IMR-90 (cell line): ENCODE measurements around the gene APBB1IP. TPM values are rescaled to one million over a fixed set of nuclear protein-coding genes. Genes with fewer than 3 reads are reported as not detected.

Source experiments
- ATAC-seq: fragments of 200-7000 bp; cut with Tn5 transposase; 2 replicates; pipeline ENCODE4 v1.9.1; 2020; ENCODE audit warnings: low read depth, mild to moderate bottlenecking, moderate library complexity
- BruUV-seq: library from RNA; stranded (reverse); fragments of 400-500 nt; replicated peaks from 2 replicates; lab custom pipeline; 2021; lab: Mats Ljungman, UMichigan
- CTCF ChIA-PET: fragments of 300-600 bp; formaldehyde crosslinking; extraction: SDS; loops from one replicate; lab custom pipeline; 2021; ENCODE audit warnings: antibody characterized with exemption; lab: Yijun Ruan, JAX
- POLR2A ChIA-PET: fragments of 300-600 bp; sonication (Branson Sonifier 250); formaldehyde crosslinking; loops from one replicate; lab custom pipeline; 2022; ENCODE audit warnings: antibody characterized with exemption; ENCODE audit not compliant: unreplicated experiment; lab: Charles Lee
- DNase-seq: peaks from one replicate; pipeline ENCODE4 v3.0.0; 2013
- H2AFZ ChIP-seq: replicated peaks from 2 replicates; pipeline ENCODE3; 2013; ENCODE audit warnings: low read length, mild to moderate bottlenecking; ENCODE audit not compliant: poor library complexity
- H2AK5ac ChIP-seq: 2 replicates; pipeline ENCODE4 v1.6.1; 2013; ENCODE audit warnings: low read depth, low read length, inconsistent platforms
- H2AK9ac ChIP-seq: replicated peaks from 2 replicates; pipeline ENCODE3; 2013; ENCODE audit warnings: mild to moderate bottlenecking, low read depth, low read length, moderate library complexity; ENCODE audit not compliant: poor library complexity
- H2BK120ac ChIP-seq: 2 replicates; pipeline ENCODE4 v1.6.1; 2013; ENCODE audit warnings: low read depth, low read length, inconsistent platforms
- H2BK15ac ChIP-seq: 3 replicates; pipeline ENCODE4 v1.6.1; 2013; ENCODE audit warnings: low read depth, low read length, inconsistent platforms
- H2BK20ac ChIP-seq: 2 replicates; pipeline ENCODE4 v1.6.1; 2013; ENCODE audit warnings: low read depth, mild to moderate bottlenecking, inconsistent platforms, low read length, moderate library complexity
- H2BK5ac ChIP-seq: 2 replicates; pipeline ENCODE4 v1.6.1; 2013; ENCODE audit warnings: mild to moderate bottlenecking, low read depth, low read length, inconsistent platforms; ENCODE audit not compliant: poor library complexity, severe bottlenecking
- H3K14ac ChIP-seq: replicated peaks from 2 replicates; pipeline ENCODE4 v1.6.1; 2013; ENCODE audit warnings: low read depth, low read length, inconsistent platforms
- H3K18ac ChIP-seq: 2 replicates; pipeline ENCODE4 v1.6.1; 2013; ENCODE audit warnings: low read depth, low read length, control low read depth
- H3K23ac ChIP-seq: 2 replicates; pipeline ENCODE4 v1.6.1; 2013; ENCODE audit warnings: low read depth, low read length, inconsistent platforms
- H3K27ac ChIP-seq: 2 replicates; pipeline ENCODE4 v1.5.1; 2013; ENCODE audit warnings: mild to moderate bottlenecking, control low read depth, low read length; ENCODE audit not compliant: insufficient read depth
- H3K27me3 ChIP-seq: 2 replicates; pipeline ENCODE4 v1.6.1; 2013; ENCODE audit warnings: low read length; ENCODE audit not compliant: control insufficient read depth, insufficient read depth
- H3K36me3 ChIP-seq: 2 replicates; pipeline ENCODE4 v1.6.1; 2013; ENCODE audit warnings: low read length, mixed read lengths; ENCODE audit not compliant: control insufficient read depth, insufficient read depth
- H3K4ac ChIP-seq: 2 replicates; pipeline ENCODE4 v1.6.1; 2013; ENCODE audit warnings: low read depth, low read length, inconsistent platforms
- H3K4me1 ChIP-seq: 2 replicates; pipeline ENCODE4 v1.6.1; 2013; ENCODE audit warnings: low read length, mixed read lengths; ENCODE audit not compliant: control insufficient read depth, insufficient read depth
- H3K4me2 ChIP-seq: 2 replicates; pipeline ENCODE4 v1.6.1; 2013; ENCODE audit warnings: low read depth, mild to moderate bottlenecking, control low read depth, low read length, moderate library complexity
- H3K4me3 ChIP-seq: 2 replicates; pipeline ENCODE4 v1.5.1; 2013; ENCODE audit warnings: low read depth, mild to moderate bottlenecking, control low read depth, low read length, moderate library complexity; ENCODE audit not compliant: insufficient read depth
- H3K56ac ChIP-seq: 2 replicates; pipeline ENCODE4 v1.6.1; 2013; ENCODE audit warnings: low read length, inconsistent platforms; ENCODE audit not compliant: insufficient read depth; ENCODE audit errors: extremely low read depth
- H3K79me1 ChIP-seq, 2 experiments: 2 replicates each; pipeline ENCODE4 v1.6.1; 2013; ENCODE audit warnings: low read length in 2 of 2, inconsistent platforms in 1 of 2, low read depth in 1 of 2
- H3K9ac ChIP-seq: 2 replicates; pipeline ENCODE4 v1.6.1; 2013; ENCODE audit warnings: low read depth, low read length, control low read depth
- H3K9me1 ChIP-seq: 2 replicates; pipeline ENCODE4 v1.6.1; 2013; ENCODE audit warnings: low read length, inconsistent platforms; ENCODE audit not compliant: insufficient read depth
- H3K9me3 ChIP-seq: 2 replicates; pipeline ENCODE4 v1.6.1; 2013; ENCODE audit warnings: low read length; ENCODE audit not compliant: control insufficient read depth, insufficient read depth
- H4K20me1 ChIP-seq: 2 replicates; pipeline ENCODE4 v1.6.1; 2013; ENCODE audit warnings: low read length, inconsistent platforms; ENCODE audit not compliant: insufficient read depth
- H4K5ac ChIP-seq: 2 replicates; pipeline ENCODE4 v1.6.1; 2013; ENCODE audit warnings: mild to moderate bottlenecking, low read depth, low read length, control low read depth
- H4K8ac ChIP-seq, 2 experiments: 2 replicates each; pipeline ENCODE4 v1.6.1; 2013; ENCODE audit warnings: low read depth in 2 of 2, low read length in 2 of 2, control low read depth in 1 of 2, inconsistent platforms in 1 of 2
- H4K91ac ChIP-seq: 2 replicates; pipeline ENCODE4 v1.6.1; 2013; ENCODE audit warnings: low read depth, low read length, inconsistent platforms; ENCODE audit not compliant: insufficient read depth
- BHLHE40 ChIP-seq: fragments of 150-350 bp; IDR thresholded peaks from 2 replicates; pipeline ENCODE4 v1.6.1; 2016; ENCODE audit warnings: mild to moderate bottlenecking, low read depth, low read length
- CEBPB ChIP-seq: IDR thresholded peaks from 2 replicates; pipeline ENCODE4 v1.6.1; 2012; ENCODE audit warnings: low read depth, low read length, improper control_type of control experiment
- CHD1 ChIP-seq: IDR thresholded peaks from 2 replicates; pipeline ENCODE4 v1.6.1; 2012; ENCODE audit warnings: low read depth, low read length, improper control_type of control experiment
- CTCF ChIP-seq: conservative IDR thresholded peaks from 2 replicates; pipeline ENCODE4 v1.5.1; 2012; ENCODE audit warnings: mild to moderate bottlenecking, low read depth, low read length, improper control_type of control experiment
- ELK1 ChIP-seq: fragments of 150-350 bp; IDR thresholded peaks from 2 replicates; pipeline ENCODE4 v1.6.1; 2016; ENCODE audit warnings: low read depth, mild to moderate bottlenecking, low read length, moderate library complexity, borderline replicate concordance
- FOS ChIP-seq: fragments of 150-350 bp; IDR thresholded peaks from 2 replicates; pipeline ENCODE4 v1.6.1; 2016; ENCODE audit warnings: low read depth, low read length
- MAFK ChIP-seq: IDR thresholded peaks from 2 replicates; pipeline ENCODE4 v1.6.1; 2012; ENCODE audit warnings: low read depth, low read length, improper control_type of control experiment
- MAZ ChIP-seq: IDR thresholded peaks from 2 replicates; pipeline ENCODE4 v1.6.1; 2012; ENCODE audit warnings: low read depth, mild to moderate bottlenecking, low read length, improper control_type of control experiment, moderate library complexity, borderline replicate concordance
- MXI1 ChIP-seq: IDR thresholded peaks from 2 replicates; pipeline ENCODE4 v1.6.1; 2012; ENCODE audit warnings: low read depth, mild to moderate bottlenecking, low read length, moderate library complexity, borderline replicate concordance
- NFE2L2 ChIP-seq: fragments of 150-350 bp; IDR thresholded peaks from 2 replicates; pipeline ENCODE4 v1.6.1; 2016; ENCODE audit warnings: low read depth, mild to moderate bottlenecking, low read length
- POLR2A ChIP-seq: IDR thresholded peaks from 2 replicates; pipeline ENCODE4 v1.6.1; 2012; ENCODE audit warnings: mild to moderate bottlenecking, low read depth, low read length
- RAD21 ChIP-seq: IDR thresholded peaks from 2 replicates; pipeline ENCODE4 v1.6.1; 2012; ENCODE audit warnings: low read length, improper control_type of control experiment
- RCOR1 ChIP-seq: IDR thresholded peaks from 2 replicates; pipeline ENCODE4 v1.6.1; 2012; ENCODE audit warnings: mild to moderate bottlenecking, low read length, improper control_type of control experiment; ENCODE audit not compliant: insufficient replicate concordance
- RFX5 ChIP-seq: IDR thresholded peaks from 2 replicates; pipeline ENCODE4 v1.8.0; 2012; ENCODE audit warnings: low read depth, mild to moderate bottlenecking, low read length, moderate library complexity
- SMC3 ChIP-seq: fragments of 150-350 bp; IDR thresholded peaks from 2 replicates; pipeline ENCODE4 v1.6.1; 2016; ENCODE audit warnings: low read depth, mild to moderate bottlenecking, antibody characterized with exemption, low read length, moderate library complexity
- USF2 ChIP-seq: fragments of 150-350 bp; IDR thresholded peaks from 2 replicates; pipeline ENCODE4 v1.6.1; 2017; ENCODE audit warnings: mild to moderate bottlenecking, antibody characterized with exemption, low read length, low read depth
- WGBS, 2 experiments: methylation state at CpG; one replicate each; pipeline versions ENCODE4 v1.1.5 to v1.1.7; 2013; ENCODE audit warnings: missing lambda C conversion rate in 2 of 2; ENCODE audit not compliant: insufficient read length in 1 of 2; ENCODE audit errors: extremely low coverage in 2 of 2; 5-methylcytosine and 5-hydroxymethylcytosine counted together
- dilution Hi-C: fragments of 300-500 bp; cut with HindIII; formaldehyde crosslinking; loops from one replicate; pipeline ENCODE4 v1.14.3; 2018; ENCODE audit warnings: low sequenced_read_pairs; ENCODE audit not compliant: unreplicated experiment
- in situ Hi-C: fragments of 300-500 bp; cut with MboI; formaldehyde crosslinking; loops from 3 replicates; pipeline ENCODE4 v1.14.3; 2019; ENCODE audit warnings: low sequenced_read_pairs, inconsistent platforms, mixed read lengths
- intact Hi-C: fragments of 100-400 bp; cut with micrococcal nuclease; formaldehyde crosslinking; loops from 2 replicates; pipeline ENCODE4 v1.10.0; 2022
- polyA plus RNA-seq, 3 experiments: library from polyadenylated mRNA; depleted of rRNA; stranded (reverse); fragments of >200 nt; gene quantifications; 2 replicates each; pipeline ENCODE4 v1.2.3, GENCODE V29; 2012; ENCODE audit warnings: low replicate concordance in 1 of 3
- total RNA-seq: library from RNA; depleted of rRNA; stranded (reverse); fragments of >200 nt; gene quantifications from 2 replicates; pipeline ENCODE4 v1.2.3, GENCODE V29; 2012

Gene APBB1IP
- total and polyA plus RNA-seq, 2 of the 4 experiments (the other 2 are of a cell fraction) = not detected

- H3K9me3 ChIP-seq = peaks cover 19% of the 10 kb centered on the region; the same call in 1 of the 2 replicates
- no peak overlapping the region for H4K8ac ChIP-seq
- H3K14ac ChIP-seq = no peak overlapping the region
- no peak overlapping the region for H2BK20ac ChIP-seq
- H4K20me1 ChIP-seq = no peaks in the 10 kb centered on the region
- ChIA-PET POLR2A (no interaction called here), CTCF (no interaction called here)
- no peak overlapping the region for H3K9ac ChIP-seq
- no peak overlapping the region for H2AK9ac ChIP-seq
- H2BK120ac ChIP-seq = no peak overlapping the region
- H3K4me2 ChIP-seq = no peak overlapping the region
- no peak overlapping the region for H4K5ac ChIP-seq
- dilution Hi-C loops = no loop called here
- ATAC-seq (no peak), DNase-seq (no peak)
- no peaks in the 10 kb centered on the region for H3K9me1 ChIP-seq
- no peaks in the 10 kb centered on the region for H3K4me1 ChIP-seq
- H2BK5ac ChIP-seq = no peak overlapping the region
- no peak overlapping the region for H2AFZ ChIP-seq
- in situ Hi-C loops = no loop called here
- no peak overlapping the region for H3K56ac ChIP-seq
- H3K4me3 ChIP-seq = no peak overlapping the region
- no peaks in the 10 kb centered on the region for H3K27me3 ChIP-seq
- H3K23ac ChIP-seq = no peak overlapping the region
- 0% methylated on average over 1 of the region's 5 CpGs; no CpG with 5 or more reads in 1 of the 2 experiments for WGBS, 2 experiments
- no peaks in the 10 kb centered on the region for H3K79me1 ChIP-seq
- no peak overlapping the region for H2AK5ac ChIP-seq
- TF ChIP-seq MXI1 = no peak
- TF ChIP-seq RFX5 = no peak
- no peak for TF ChIP-seq RAD21
- no peak for TF ChIP-seq RCOR1
- TF ChIP-seq ELK1 = no peak
- TF ChIP-seq MAZ = no peak
- TF ChIP-seq CEBPB = no peak
- no peak for TF ChIP-seq SMC3
- no peak for TF ChIP-seq USF2
- TF ChIP-seq POLR2A = no peak
- TF ChIP-seq NFE2L2 = no peak
- no peak for TF ChIP-seq MAFK
- TF ChIP-seq BHLHE40 = no peak
- TF ChIP-seq FOS = no peak
- no peak for TF ChIP-seq CHD1
- no peak for TF ChIP-seq CTCF
- BruUV-seq = no TSS peak
- no peak overlapping the region for H4K91ac ChIP-seq
- H3K18ac ChIP-seq = no peak overlapping the region
- no peak overlapping the region for H2BK15ac ChIP-seq
- H3K36me3 ChIP-seq = no peaks in the 10 kb centered on the region
- no peak overlapping the region for H3K4ac ChIP-seq
- intact Hi-C loops = no loop called here
- no peak overlapping the region for H3K27ac ChIP-seq
Observed at GRCh38 chr10:26408858-26409494, 29.2 kb upstream of the APBB1IP start.
